ENCODE measurements around the gene JPH2. TPM values are rescaled to one million over a fixed set of nuclear protein-coding genes. Genes with fewer than 3 reads are reported as not detected.

Gene JPH2
- total and polyA plus RNA-seq, 4 donors = 0.09 to 1.3 (median 0.17) TPM; not detected in 1

GRCh38 chr20:44072384-44072783, 114.6 kb downstream of the JPH2 start:
- WGBS = 59% methylated on average over 6 of the region's 6 CpGs
- Histone ChIP-seq H3K27me3 (ENCODE audit: control insufficient read depth in 4 of 4, insufficient read depth in 4 of 4, low read length in 3 of 4) (no peaks in the 10 kb centered on the region), H3K9me3 (ENCODE audit: control insufficient read depth in 4 of 4, low read length in 3 of 4) (no peaks in the 10 kb centered on the region), H3K27ac (ENCODE audit: low read depth in 1 of 2, low read length in 2 of 2) (no peak overlapping the region), H3K36me3 (ENCODE audit: control insufficient read depth in 4 of 4, insufficient read depth in 3 of 4, low read depth in 1 of 4, low read length in 3 of 4) (no peaks in the 10 kb centered on the region), H3K9ac (ENCODE audit: low read depth in 1 of 2, low read length in 2 of 2) (no peak overlapping the region), H3K4me3 (ENCODE audit: low read depth in 1 of 3, low read length in 3 of 3) (no peak overlapping the region), H3K4me1 (ENCODE audit: control insufficient read depth in 4 of 4, insufficient read depth in 4 of 4, low read length in 3 of 4) (no peaks in the 10 kb centered on the region)
- DNase-seq (ENCODE audit: low spot score) = peak; percentile 9
- TF ChIP-seq YY1 (IDR thresholded peaks at IDR 0.05) = no peak
- no peak for TF ChIP-seq HNF4A (conservative IDR thresholded peaks at IDR 0.05)
- no peak for TF ChIP-seq JUND (IDR thresholded peaks at IDR 0.05)
- no peak for TF ChIP-seq SP1 (IDR thresholded peaks at IDR 0.05)
- no peak for TF ChIP-seq GABPA (IDR thresholded peaks at IDR 0.05 in 1 of 2, conservative IDR thresholded peaks at IDR 0.05 in 1 of 2)
- TF ChIP-seq RXRA (IDR thresholded peaks at IDR 0.05) = no peak
- no peak for TF ChIP-seq HNF4G (IDR thresholded peaks at IDR 0.05)
- TF ChIP-seq MAX (IDR thresholded peaks at IDR 0.05) = no peak
- TF ChIP-seq ZBTB33 (IDR thresholded peaks at IDR 0.05) = no peak
- no peak for TF ChIP-seq FOXA2 (IDR thresholded peaks at IDR 0.05)
- no peak for TF ChIP-seq TAF1 (conservative IDR thresholded peaks at IDR 0.05)
- TF ChIP-seq CTCF (IDR thresholded peaks at IDR 0.05; ENCODE audit: low read depth, low read length, missing input control) = no peak
- TF ChIP-seq ATF3 (IDR thresholded peaks at IDR 0.05) = no peak
- no peak for TF ChIP-seq EGR1 (IDR thresholded peaks at IDR 0.05; ENCODE audit: low read depth in 2 of 2)
- no peak for TF ChIP-seq RAD21 (IDR thresholded peaks at IDR 0.05)
- no peak for TF ChIP-seq FOXA1 (IDR thresholded peaks at IDR 0.05)
- no peak for TF ChIP-seq NR2F2 (IDR thresholded peaks at IDR 0.05)
- no peak for TF ChIP-seq REST (IDR thresholded peaks at IDR 0.05)
